ENCODE results near the gene TTLL8. TPM values are rescaled to one million over a fixed set of nuclear protein-coding genes. Genes with fewer than 3 reads are reported as not detected.

TTLL8 gene
- total RNA-seq, 1 experiment from 2014 or later, result not detected

DNA sequence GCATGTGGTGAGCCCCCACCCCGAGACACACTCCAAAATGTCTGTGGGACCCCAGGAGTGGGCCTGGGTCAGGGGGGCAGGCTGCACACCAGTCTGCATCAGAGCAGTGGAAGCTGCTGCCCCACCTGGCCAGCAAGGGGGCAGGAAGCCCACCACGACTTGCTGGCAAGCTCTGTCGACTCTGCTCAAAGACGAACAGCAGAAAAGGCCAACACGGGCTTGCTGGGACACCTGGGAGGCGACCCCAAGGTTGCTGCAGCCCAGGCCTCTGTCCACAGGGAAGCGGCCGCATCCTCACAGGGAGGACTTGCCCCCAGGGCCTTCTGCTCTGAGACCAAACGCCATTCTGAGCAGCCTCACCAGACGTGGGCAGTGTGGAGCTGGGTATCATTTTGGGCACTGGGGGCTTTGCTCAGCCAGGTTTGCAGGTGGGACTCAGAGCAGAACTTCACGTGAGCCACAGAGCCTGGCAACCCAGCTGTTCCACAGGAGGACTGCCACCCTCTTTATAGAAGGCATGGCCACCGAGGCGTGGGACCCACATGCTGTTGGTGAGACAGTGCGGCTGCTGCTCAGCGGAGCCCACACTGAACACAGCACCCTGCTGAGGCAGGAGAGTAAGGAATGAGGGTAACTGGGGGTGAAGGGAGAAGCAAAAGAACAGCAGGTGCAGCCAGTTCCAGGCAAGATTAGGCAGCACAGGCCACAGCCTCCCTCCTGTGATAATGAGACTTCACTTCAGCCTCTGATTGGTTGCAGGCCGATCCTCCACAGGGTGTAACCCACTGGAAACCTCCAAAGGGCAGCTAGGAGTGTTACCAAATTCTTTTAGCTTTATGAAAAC, 56.5 kb downstream of the TTLL8 start:
- in situ Hi-C loops (cut with HindIII; ENCODE audit: low pct_unique_long_range_greater_than_20kb, low sequenced_read_pairs), result no loop called here

DNA sequence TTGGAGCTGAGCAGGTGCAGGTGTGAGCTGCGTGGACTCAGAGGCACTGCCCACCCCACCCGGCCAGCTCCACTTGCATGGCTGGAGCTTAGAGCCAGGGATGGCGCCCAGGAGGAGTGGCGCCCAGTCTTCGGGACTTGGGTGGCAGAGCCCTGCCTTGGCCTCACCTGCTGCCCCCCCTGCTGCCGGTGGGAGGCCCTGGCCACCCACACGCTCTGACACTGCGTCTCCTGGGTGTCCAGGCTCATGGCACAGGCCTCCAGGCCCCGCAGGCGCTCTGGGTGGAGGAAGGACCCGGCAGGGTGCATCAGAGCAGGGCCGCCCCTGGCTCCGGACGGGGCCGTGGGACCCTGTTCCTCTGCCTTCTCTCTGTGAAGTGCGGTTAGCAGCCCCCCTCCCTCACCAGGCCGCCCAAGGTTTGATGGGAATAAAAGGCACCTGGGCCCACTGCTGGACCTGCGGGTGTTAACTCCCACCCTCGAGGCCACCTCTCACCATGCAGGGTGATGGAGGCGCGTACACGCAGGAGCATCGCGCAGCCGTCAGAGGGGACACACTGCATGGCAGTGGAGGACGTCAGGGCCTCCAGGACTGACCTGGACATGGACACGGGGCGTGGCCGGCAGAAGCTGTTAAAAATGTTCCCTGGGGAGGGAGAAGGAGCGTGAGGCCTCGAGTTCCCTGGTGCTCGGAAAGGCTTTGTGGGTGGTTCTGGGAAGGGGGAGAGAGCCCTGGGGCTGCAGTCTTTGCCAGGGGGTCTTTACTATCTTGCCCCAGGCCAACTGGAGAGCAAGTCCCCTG, 57.3 kb downstream of the TTLL8 start:
- no peak for DNase-seq (ENCODE audit: low read depth, low spot score)
- in situ Hi-C loops (cut with HindIII; ENCODE audit: low pct_unique_long_range_greater_than_20kb, low sequenced_read_pairs), result no loop called here

More for the DNA sequence above, 56.5 kb downstream of the TTLL8 start:
- no peak for DNase-seq (ENCODE audit: low read depth, low spot score)

DNA sequence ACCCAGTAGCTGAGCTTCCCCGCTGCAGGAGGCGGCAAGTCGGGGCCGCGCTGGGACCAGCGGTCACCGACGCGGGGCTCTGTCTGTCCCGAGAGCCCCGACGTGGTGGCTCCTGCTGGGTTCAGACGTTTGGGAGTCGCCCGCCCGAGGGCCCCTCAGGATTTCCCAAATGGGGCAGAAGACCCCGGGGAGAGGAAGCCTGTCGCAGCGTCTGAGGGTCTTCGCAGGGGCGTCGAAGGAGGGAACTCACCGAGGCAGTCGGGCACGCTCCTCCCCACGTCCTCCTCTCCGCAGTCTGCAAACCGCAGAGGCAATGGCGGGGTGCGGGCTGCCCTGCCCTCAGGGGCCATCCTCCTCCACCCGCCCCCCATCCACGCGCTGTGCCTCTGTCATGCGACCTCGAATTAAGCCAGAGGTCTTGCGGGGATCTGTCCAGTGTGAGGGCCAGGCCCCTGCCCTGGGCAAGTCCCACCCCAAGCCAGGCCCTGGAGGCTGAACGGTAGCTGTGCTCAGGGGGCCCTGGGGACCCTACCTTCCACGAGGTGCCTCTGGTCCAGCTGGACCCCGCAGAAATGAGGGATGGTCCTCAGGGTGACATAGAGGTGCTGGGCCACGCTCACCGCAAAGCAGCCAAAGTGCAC, 58.0 kb downstream of the TTLL8 start:
- in situ Hi-C loops (cut with HindIII; ENCODE audit: low pct_unique_long_range_greater_than_20kb, low sequenced_read_pairs), result no loop called here
- no peak for DNase-seq (ENCODE audit: low read depth, low spot score)

DNA sequence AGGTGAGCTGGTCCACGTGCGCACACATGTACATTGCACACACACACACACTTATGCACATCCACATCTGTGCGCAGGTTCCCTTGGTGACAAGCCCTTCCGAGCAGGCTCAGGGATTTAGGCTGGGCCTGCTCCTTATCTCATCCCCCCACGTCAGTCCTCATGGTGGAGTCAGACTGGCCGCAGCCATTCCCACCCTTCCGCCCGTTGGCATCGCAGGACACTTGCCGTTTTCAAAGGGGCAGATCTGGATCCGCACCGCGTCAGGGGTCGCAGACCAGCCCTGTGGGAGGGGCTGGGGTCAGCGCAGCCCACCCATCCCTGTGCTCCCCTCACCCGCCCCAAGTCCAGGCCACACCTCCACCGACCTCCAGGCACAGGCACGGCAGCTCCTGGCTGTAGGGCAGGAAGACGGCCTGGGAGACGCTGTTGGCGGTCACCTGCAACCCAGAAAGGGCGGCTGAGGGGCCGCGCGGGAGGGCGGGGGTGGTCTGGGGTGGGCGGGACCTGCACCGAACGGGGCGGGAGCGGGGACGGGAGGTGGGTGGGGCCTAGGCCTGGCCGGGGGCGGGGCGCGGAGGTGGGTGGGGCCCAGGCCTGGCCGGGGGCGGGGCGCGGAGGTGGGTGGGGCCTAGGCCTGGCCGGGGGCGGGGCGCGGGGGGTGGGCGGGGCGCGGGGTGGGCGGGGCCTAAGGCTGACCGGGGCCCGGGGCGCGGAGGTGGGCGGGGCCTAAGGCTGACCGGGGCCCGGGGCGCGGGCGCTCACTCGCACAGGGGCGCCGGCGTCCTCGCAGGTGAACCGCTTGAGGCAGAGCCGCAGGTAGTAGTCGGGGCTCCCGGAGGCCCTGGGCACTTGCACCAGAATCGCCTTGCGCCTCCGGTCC, 58.8 kb downstream of the TTLL8 start:
- in situ Hi-C loops (cut with HindIII; ENCODE audit: low pct_unique_long_range_greater_than_20kb, low sequenced_read_pairs), result no loop called here
- DNase-seq (ENCODE audit: low read depth, low spot score), result no peak

DNA sequence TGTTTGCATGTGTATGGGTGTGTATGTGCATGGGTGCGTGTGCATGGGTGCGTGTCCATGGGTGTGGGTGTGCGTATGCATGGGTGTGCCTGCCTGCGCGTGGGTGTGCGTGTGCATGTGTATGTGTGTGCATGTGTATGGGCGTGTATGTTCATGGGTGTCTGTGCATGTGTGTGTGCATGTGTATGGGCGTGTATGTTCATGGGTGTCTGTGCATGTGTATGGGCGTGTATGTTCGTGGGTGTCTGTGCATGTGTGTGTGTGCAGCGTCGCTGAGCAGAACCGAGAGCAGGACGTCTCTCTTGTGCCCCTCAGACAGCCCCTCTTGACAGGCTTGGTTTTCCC, 59.4 kb downstream of the TTLL8 start:
- in situ Hi-C loops (cut with HindIII; ENCODE audit: low pct_unique_long_range_greater_than_20kb, low sequenced_read_pairs), result no loop called here

DNA sequence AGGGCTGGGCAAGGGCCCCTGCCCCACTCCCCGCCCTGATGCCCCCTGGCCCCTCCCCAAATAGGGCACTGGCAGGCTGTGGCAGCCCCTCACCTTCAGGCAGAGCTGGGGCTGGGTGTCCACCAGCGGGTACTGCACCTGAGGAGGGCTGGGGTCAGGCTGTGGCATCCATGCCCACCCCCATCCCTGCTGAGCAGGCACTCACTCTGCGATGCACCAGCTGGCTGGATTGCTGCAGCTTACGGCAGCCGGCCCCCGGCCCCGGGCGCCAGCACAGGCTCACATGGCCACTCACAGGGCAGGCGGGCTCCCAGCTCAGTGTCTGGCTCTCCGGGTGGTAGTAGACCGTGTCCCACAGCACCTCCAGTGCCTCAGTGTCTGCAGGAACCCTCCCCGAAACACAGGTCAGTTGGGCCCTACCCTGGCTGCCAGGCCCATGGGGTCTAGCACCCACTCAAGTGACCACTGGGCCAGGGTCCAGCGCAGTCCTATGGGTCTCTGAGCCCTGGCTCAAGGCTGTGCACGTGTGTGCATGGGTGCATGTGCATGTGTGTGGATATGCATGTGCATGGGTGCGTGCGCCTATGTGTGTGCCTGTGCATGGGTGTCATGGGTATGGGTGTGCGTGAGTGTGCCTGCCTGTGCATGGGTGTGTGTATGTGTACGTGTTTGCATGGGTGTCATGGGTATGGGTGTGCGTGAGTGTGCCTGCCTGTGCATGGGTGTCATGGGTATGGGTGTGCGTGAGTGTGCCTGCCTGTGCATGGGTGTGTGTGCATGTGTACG, 60.0 kb downstream of the TTLL8 start:
- DNase-seq (ENCODE audit: low read depth, low spot score), result no peak
- in situ Hi-C loops (cut with HindIII; ENCODE audit: low pct_unique_long_range_greater_than_20kb, low sequenced_read_pairs), result no loop called here

More for the DNA sequence above, 59.4 kb downstream of the TTLL8 start:
- DNase-seq (ENCODE audit: low read depth, low spot score), result no peak

DNA sequence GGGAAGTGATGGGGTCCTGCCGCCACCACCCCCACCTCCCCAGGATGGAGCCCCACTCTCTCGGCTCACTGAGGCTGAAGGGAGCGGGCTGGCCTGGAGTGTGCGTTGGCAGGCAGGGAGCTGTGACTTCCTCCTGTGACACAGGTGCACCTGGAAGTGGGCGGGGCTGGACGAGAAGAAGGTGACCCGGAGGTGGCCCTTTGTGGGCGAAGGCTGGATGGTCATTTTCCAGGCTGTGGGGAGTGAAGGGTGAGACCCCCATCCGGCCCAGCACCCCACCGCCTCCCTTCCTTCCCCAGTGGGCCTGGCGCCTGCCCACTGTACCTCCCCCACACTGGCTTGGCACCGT, 60.9 kb downstream of the TTLL8 start:
- DNase-seq (ENCODE audit: low read depth, low spot score), result no peak
- in situ Hi-C loops (cut with HindIII; ENCODE audit: low pct_unique_long_range_greater_than_20kb, low sequenced_read_pairs), result no loop called here

DNA sequence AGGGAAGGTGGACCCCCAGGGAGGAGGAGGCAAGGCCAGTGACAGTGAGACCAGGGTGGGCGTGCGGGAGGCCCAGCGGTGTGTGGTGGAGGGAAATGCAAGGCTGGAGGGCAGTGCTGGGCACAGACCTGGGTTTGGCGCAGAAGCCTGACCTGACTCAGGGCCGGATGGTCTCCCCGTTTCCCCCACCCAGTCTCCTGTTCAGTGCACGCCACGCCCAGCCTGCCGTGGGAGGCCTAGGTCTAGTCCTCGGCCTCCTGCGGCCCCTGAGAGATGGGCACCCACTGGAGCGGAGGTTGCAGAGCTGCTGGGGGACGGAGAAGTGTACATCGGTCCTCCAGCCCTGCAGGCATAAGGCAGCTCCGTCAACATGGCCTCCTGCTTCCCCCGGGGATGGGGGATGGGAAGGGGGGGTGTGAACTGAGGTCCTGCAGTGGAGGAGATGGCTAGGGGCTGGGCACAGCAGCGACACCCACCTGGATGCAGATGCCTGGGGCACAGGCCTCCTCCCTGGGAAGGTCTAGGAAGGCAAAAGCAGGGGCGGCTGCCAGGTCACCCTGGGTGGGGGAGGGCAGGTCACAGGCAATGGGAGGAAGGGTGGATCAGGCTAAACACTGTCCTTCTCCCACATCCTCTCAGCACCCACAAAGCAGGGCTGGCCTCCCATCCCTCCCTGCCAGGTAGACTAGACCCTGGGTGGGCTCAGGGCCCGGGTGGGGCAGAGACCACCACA, 61.4 kb downstream of the TTLL8 start:
- in situ Hi-C loops (cut with HindIII; ENCODE audit: low pct_unique_long_range_greater_than_20kb, low sequenced_read_pairs), result no loop called here
- no peak for DNase-seq (ENCODE audit: low read depth, low spot score)

DNA sequence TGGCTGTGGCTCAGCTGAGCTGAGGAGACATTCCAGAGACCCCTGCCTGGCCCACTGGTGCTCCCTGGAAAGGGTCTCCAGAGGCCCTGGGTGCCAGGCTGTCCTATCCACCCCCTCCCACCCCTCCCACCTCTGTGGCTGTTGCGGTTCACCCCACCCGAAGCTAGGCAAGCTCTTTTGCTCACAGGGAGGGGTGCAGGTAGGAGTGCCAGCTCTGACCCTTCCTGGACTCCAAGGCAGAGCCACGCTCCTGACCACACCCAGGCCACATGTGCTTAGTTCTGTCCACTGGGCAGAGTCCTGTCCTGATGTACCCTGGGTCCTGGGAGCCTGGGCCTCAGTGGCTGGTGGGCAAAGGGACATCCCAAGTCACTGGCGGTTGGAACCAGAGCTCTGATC, 62.0 kb downstream of the TTLL8 start:
- DNase-seq (ENCODE audit: low read depth, low spot score), result no peak
- in situ Hi-C loops (cut with HindIII; ENCODE audit: low pct_unique_long_range_greater_than_20kb, low sequenced_read_pairs), result no loop called here

DNA sequence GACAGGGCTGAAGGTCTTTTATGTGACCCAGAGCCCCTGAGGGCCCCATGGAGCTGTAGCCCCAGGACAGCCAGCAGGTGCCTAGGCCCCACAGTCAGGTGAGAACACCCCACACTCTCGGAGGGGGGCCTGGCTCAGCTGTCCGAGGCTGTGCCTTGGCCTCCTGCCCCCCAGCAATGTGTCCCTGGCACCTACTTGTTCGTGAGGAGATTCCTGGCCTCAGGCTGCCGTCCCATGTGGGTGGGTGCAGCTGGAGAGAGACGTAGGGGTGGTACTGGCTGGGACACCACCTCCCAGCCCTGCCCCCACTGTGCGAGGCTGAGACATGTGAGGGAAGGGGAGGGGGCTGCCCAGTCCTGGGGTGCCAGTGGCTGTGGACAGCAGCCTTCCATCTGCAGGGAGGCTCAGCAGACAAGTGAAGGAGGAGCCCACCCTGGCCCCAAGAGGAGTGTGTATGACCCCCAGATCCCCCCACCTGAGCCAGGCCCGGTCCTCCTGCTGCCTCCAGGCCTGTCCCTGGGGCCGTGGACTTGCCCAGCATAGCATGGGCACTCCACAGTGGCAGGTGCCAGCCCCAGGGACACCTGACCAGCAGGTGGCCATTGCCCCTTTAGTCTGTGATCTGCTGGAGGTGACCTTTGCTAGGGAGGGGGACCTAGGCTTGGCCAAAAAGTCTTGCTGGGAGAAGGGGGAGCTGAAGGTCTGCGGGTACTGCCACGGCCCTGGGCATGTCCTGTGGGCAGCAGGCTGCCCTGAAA, 62.6 kb downstream of the TTLL8 start:
- no peak for DNase-seq (ENCODE audit: low read depth, low spot score)
- in situ Hi-C loops (cut with HindIII; ENCODE audit: low pct_unique_long_range_greater_than_20kb, low sequenced_read_pairs), result no loop called here

DNA sequence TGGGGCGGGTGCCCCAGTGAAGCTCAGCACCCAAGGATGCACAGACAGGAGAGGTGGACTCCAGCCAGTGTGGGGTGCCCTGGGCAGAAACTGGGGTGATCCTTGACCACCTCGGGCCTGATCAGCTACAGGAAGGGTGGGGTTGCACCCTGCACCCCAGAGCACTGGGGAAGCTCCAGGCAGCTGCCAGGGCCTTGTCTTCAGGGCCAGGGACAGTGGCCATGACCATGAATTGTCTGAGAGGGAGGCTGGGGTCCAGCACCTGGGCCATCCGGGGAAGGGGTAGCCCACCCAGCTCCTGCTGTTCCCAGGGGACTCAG, 63.1 kb downstream of the TTLL8 start:
- no peak for DNase-seq (ENCODE audit: low read depth, low spot score)
- in situ Hi-C loops (cut with HindIII; ENCODE audit: low pct_unique_long_range_greater_than_20kb, low sequenced_read_pairs), result no loop called here

DNA sequence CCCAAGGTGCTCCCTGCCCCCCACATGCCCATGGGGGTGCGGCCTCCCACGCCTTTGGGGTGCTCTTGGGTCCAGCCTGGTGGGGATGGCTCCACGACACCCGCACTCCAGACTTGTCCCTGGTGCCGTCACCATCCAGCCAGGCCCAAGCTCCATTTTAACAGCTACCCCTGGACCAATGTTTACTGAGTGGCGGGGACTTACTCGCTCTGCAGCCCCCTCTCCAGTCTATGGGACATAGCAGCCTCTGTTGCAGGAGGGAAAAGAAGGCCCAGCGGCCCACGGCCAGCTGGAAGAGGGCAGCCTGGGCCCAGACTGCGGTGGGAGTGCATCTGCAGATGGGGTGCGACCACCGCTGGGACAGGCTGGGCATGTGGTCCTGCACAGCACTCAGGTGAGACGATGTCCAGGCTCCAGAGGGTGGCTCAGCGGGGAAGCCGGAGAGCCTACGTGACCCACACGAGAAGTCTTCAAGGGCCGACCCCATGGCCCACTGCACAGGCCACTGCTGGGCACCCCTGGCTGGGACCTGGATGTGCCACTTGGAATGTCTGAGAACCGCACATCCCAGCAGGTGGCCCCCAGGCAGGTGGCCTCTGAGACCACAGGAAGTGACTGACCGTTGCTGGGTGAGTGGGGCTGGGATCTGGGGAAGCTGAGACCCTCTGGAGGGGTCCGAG, 63.6 kb downstream of the TTLL8 start:
- DNase-seq (ENCODE audit: low read depth, low spot score), result no peak
- in situ Hi-C loops (cut with HindIII; ENCODE audit: low pct_unique_long_range_greater_than_20kb, low sequenced_read_pairs), result no loop called here

DNA sequence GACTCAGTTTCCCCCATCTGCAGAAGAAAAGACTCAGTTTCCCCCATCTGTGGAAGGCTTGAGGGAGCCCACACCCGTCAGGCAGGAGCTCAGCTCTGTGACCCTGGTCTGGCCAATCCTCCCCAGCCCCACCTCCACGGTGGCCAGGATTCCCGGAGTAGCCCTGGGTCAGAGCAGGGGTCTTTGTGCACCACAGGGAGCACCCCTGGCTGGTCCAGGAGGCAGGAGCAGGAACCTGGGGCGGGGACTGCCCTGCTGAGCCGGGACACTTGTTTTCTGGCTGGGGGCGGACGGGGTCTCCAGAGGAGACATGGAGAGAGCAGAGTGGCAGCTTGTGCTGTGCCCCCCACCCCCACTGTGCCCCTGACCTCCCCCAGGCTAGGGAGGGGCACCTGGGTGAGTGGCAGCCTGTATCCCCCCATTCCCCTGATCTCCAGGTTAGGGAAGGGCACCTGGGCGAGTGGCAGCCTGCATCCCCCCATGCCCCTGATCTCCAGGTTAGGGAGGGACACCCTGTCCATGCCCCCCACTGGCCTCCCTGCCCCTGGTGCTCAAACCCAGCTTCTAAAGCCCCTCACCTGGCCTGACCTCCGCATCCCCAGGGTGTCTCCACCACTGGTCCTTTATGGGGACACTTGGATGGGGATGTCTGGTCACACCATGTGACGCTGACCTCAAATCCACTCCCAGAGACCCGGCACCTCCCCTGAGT, 64.3 kb downstream of the TTLL8 start:
- DNase-seq (ENCODE audit: low read depth, low spot score), result no peak
- in situ Hi-C loops (cut with HindIII; ENCODE audit: low pct_unique_long_range_greater_than_20kb, low sequenced_read_pairs), result no loop called here

DNA sequence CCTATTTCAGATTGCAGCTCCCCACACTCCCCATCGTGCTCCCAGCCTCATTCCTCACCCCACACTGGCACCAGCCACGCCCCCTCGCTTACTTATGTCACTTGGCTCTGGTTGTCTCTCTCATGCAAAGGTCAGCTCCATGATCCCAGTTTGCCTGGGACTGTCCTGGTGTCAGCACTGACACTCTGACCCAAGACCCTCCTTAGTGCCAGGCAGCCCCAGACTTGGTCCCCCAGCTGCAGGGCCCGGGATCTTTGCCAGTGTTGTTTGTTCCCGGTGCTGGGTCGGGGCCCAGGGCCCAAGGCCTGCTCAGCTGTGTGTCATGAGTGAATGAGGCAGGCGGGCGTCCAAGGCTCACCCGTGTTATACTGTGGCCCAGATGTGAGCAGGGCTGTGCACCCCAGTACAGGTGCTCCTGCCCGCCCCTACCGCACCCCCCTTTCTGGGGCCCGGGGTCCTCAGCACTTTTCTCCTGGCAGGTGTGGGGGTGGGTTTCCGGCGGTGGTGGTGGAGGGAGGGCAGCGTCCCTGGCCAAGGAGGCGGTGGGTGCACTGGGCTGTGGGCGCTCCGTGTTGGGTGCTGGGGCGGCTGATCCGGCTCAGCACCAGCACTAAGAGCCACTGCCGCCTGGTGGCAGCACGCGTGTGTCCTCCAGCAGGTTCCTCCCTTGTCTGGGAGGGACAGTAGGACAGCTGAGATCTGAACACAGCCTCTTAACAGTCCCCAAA, 65.0 kb downstream of the TTLL8 start:
- in situ Hi-C loops (cut with HindIII; ENCODE audit: low pct_unique_long_range_greater_than_20kb, low sequenced_read_pairs), result no loop called here

More for the DNA sequence above, 65.0 kb downstream of the TTLL8 start:
- DNase-seq (ENCODE audit: low read depth, low spot score), result peak; percentile 71

Data from SK-MEL-5 (cell line).